ENCODE data around the gene PRDM5.

DNA sequence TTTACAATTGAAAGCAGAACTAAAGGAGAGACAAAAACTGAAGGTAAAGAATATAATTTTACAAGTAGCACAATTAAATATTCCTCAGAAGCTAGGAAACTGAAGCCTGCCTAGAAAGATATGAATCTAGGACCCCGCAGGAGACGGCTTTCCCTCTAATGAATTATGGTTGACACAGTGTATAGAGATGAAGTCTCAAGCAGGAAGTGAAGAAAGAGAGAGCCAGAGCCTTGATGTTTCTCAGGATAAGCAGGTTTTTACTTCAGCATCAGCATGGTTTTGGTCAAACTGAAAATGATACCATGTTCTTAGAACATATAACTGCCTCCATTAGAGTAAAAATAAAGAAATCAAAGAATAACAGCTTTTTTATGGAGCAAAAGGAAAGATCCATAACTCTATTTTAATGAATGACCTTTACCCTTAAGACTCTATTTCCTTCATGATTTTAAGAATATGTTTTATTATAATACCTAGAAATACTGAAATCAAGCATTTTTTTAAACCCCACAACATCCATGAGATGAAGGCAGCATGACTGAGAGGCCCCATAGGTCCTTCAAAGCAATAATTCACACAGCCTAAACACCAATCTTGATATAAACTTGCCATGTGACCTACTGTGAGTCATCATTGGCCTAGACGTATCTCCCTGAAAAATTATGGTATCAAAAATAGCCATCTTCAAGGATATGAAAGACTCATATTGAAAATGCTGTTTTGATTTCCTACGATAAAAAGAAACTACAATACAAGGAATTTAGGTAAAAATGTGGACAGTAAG, 193.4 kb downstream of the PRDM5 start:
- TF ChIP-seq, protein P1, sequence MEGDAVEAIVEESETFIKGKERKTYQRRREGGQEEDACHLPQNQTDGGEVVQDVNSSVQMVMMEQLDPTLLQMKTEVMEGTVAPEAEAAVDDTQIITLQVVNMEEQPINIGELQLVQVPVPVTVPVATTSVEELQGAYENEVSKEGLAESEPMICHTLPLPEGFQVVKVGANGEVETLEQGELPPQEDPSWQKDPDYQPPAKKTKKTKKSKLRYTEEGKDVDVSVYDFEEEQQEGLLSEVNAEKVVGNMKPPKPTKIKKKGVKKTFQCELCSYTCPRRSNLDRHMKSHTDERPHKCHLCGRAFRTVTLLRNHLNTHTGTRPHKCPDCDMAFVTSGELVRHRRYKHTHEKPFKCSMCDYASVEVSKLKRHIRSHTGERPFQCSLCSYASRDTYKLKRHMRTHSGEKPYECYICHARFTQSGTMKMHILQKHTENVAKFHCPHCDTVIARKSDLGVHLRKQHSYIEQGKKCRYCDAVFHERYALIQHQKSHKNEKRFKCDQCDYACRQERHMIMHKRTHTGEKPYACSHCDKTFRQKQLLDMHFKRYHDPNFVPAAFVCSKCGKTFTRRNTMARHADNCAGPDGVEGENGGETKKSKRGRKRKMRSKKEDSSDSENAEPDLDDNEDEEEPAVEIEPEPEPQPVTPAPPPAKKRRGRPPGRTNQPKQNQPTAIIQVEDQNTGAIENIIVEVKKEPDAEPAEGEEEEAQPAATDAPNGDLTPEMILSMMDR (IDR thresholded peaks at IDR 0.05), result no peak
- no peak for TF ChIP-seq POLR2A (IDR thresholded peaks at IDR 0.05)
